ENCODE data around the gene CRB3.

- TF ChIP-seq CTCF (IDR thresholded peaks at IDR 0.05; ENCODE audit: extremely low read depth in 1 of 2, insufficient read depth in 1 of 2, low read depth in 1 of 2, low read length in 2 of 2) (no peak), POLR2AphosphoS5 (IDR thresholded peaks at IDR 0.05; ENCODE audit: insufficient read depth, low read depth, low read length) (no peak), POLR2A (IDR thresholded peaks at IDR 0.05; ENCODE audit: low read depth, low read length) (no peak), MAX (IDR thresholded peaks at IDR 0.05; ENCODE audit: insufficient read depth, insufficient read length) (no peak), FOS (IDR thresholded peaks at IDR 0.05; ENCODE audit: borderline replicate concordance, insufficient read depth, low read length) (no peak)
Measured at GRCh38 chr19:6433663-6434062, 30.4 kb upstream of the CRB3 start, which contains the start of gene SLC25A41.

Data from endothelial cell of umbilical vein (primary cell).